Esophagus (tissue), 2 donors: ENCODE data around the gene UGT2B11. TPM values are rescaled to one million over a fixed set of nuclear protein-coding genes. Genes with fewer than 3 reads are reported as not detected.
"Not testable (repeated sequence)": the region's sequence is repeated elsewhere in the genome, so short reads cannot be mapped to it uniquely, and the experiment has no call there.

Experiments
- H3K27ac ChIP-seq, 2 donors: one replicate each; pipeline ENCODE4 v1.5.1; 2013; ENCODE audit warnings: low read depth in 2 of 2, mild to moderate bottlenecking in 2 of 2, inconsistent platforms in 1 of 2, low read length in 1 of 2, moderate library complexity in 1 of 2
- H3K27me3 ChIP-seq, 2 donors: one replicate each; pipeline ENCODE4 v1.6.1; 2013; ENCODE audit warnings: low read length in 2 of 2, control low read depth in 1 of 2, mild to moderate bottlenecking in 1 of 2; ENCODE audit not compliant: insufficient read depth in 2 of 2, control insufficient read depth in 1 of 2
- H3K36me3 ChIP-seq, 2 donors: one replicate each; pipeline ENCODE4 v1.6.1; 2013; ENCODE audit warnings: low read length in 1 of 2; ENCODE audit not compliant: control insufficient read depth in 2 of 2, insufficient read depth in 2 of 2
- H3K4me1 ChIP-seq, 2 donors: one replicate each; pipeline ENCODE4 v1.6.1; 2013; ENCODE audit warnings: low read length in 1 of 2; ENCODE audit not compliant: control insufficient read depth in 2 of 2, insufficient read depth in 2 of 2
- H3K4me3 ChIP-seq, 2 donors: one replicate each; pipeline ENCODE4 v1.5.1; 2013; ENCODE audit warnings: low read length in 2 of 2, mild to moderate bottlenecking in 2 of 2, low read depth in 1 of 2, moderate library complexity in 1 of 2
- H3K9me3 ChIP-seq, 2 donors: one replicate each; pipeline ENCODE4 v1.6.1; 2013; ENCODE audit warnings: mild to moderate bottlenecking in 2 of 2, low read depth in 1 of 2, low read length in 1 of 2, moderate library complexity in 1 of 2; ENCODE audit not compliant: control insufficient read depth in 2 of 2, insufficient read depth in 1 of 2
- WGBS, 2 donors: extraction: QIAGEN DNeasy Blood & Tissue Kit; methylation state at CpG; one replicate each; pipeline ENCODE4 v1.1.7; 2013; 5-methylcytosine and 5-hydroxymethylcytosine counted together
- polyA plus RNA-seq, 2 donors: library from polyadenylated mRNA; stranded (reverse); fragments of 200-250 nt; gene quantifications; one replicate each; pipeline ENCODE4 v1.2.3, GENCODE V29; 2013
- donor health status: healthy with polysubstance abuse.
- donor health status: Bipolar disorder and iron deficiency.

Gene UGT2B11
- polyA plus RNA-seq, 2 donors, result not detected

DNA sequence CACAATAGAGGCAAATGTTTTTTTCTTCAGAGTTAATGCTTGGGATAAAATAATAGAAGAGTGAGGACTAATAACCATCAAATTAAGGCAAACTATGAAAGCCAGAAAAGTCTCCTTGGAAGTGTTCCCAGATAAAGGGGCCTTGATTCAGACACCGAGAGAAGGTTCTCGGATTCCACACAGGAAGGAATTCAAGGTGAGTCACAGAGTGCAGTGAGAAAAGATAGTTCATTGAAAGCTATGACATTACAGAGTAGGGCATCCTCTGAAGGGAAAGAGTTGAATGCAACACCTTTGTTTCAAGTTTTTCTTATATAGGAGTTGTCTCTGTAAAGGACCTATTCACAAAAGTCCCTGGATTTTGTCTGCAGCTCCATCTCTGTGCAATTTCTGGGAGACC is 3.9 kb upstream of the UGT2B11 start:
- H3K36me3 ChIP-seq, H3K9me3 ChIP-seq, H3K27me3 ChIP-seq, H3K4me1 ChIP-seq, H3K27ac ChIP-seq, H3K4me3 ChIP-seq: not testable (repeated sequence)
- WGBS, 2 donors, result 83 to 86% methylated on average over 2 of the region's 2 CpGs

DNA sequence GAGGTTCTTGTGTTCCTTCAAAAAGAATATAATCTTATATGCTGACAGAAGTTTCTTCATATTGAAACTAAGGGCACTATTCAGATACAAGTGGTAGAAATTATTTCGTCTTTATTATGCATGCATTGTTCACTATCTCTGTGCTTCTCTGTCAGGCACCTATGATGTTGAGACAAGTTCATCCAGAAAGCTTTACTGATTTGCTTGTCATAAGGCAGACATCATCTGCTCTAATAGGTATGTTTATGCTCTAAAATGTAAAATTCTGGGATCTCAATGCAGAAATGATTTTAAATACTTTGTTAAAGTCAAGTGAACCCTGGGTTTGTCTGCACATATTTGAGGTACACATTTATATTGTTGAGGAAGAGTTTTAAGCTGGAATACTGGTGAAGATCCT is 3.6 kb downstream of the UGT2B11 start:
- Histone ChIP-seq H3K4me3 (no peak overlapping the region), H3K9me3 (no peaks in the 10 kb centered on the region), H3K27me3 (no peaks in the 10 kb centered on the region), H3K36me3 (no peaks in the 10 kb centered on the region), H3K27ac (no peak overlapping the region), H3K4me1 (no peaks in the 10 kb centered on the region)
- 89 to 95% methylated on average over 1 of the region's 1 CpG for WGBS, 2 donors

GRCh38 chr4:69198506-69198905 is 16.0 kb downstream of the UGT2B11 start:
- H3K27me3 ChIP-seq, H3K4me1 ChIP-seq, H3K9me3 ChIP-seq, H3K27ac ChIP-seq, H3K36me3 ChIP-seq, H3K4me3 ChIP-seq: not testable (repeated sequence)
- 80 to 83% methylated on average over 4 of the region's 4 CpGs for WGBS, 2 donors

DNA sequence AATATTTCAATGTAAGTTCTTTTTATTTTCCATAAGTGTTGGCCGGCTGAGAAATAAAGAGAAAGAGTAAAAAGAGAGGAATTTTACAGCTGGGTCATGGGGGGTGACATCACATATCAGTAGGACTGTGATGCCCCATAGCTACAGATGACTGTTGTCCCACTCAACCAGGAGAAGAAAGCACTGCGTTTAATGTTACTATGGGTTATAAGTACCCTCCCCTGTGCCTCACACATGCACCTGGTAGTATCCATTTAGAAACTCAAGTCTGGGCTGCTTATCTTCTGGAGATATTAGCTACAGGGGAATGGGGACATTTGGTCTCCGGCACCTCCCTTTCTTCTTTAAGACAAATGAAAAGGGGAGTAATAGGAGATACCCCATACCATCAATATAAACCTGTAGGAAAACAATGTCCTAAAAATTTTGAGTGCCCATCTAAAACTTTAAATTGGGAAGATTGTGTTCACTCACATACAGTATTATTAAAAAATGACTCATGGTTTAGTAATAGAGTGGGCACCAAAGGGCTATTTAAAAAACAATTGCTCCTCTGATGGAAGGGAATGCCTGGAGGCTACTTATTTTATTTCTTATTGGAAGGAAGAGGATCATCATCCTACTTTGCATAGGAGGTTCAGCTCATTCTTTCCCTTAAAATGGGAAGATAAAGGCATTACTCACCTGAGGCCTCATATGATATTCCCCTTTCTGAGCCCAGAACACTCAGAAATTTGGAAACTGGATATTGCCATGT is 18.2 kb downstream of the UGT2B11 start:
- H3K27me3 ChIP-seq, result no peaks in the 10 kb centered on the region
- H3K9me3 ChIP-seq, result no peaks in the 10 kb centered on the region
- 89 to 97% methylated on average over 3 of the region's 3 CpGs for whole genome bisulfite sequencing, 2 donors
- H3K4me1 ChIP-seq, result no peaks in the 10 kb centered on the region
- no peak overlapping the region for H3K4me3 ChIP-seq
- no peaks in the 10 kb centered on the region for H3K36me3 ChIP-seq
- no peak overlapping the region for H3K27ac ChIP-seq

DNA sequence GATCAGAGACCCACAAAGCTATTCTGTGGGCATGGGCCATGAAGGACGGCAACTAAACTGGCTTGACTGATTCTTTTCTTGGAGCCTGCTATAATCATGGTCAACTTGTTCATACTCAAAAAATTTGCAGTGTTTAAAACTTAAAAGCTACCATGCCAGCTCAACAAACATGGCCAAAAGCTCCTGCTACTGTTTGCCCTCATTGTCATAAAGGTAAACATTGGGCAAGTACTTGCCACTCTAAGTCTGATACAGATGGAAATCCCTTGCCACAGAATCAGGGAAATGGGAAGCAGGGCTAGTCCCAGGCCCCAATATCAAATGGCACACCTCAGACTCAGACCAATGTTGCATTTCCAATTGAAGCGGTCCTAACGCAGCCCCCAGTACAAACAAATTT is 20.4 kb downstream of the UGT2B11 start:
- H3K27me3 ChIP-seq, result no peaks in the 10 kb centered on the region
- WGBS, 2 donors, result 91% methylated on average over 3 of the region's 3 CpGs
- no peaks in the 10 kb centered on the region for H3K4me1 ChIP-seq
- no peaks in the 10 kb centered on the region for H3K36me3 ChIP-seq
- no peak overlapping the region for H3K4me3 ChIP-seq
- no peaks in the 10 kb centered on the region for H3K9me3 ChIP-seq
- no peak overlapping the region for H3K27ac ChIP-seq

- not testable (repeated sequence) for H3K9me3 ChIP-seq, H3K27me3 ChIP-seq, H3K4me1 ChIP-seq, H3K4me3 ChIP-seq, H3K27ac ChIP-seq, H3K36me3 ChIP-seq
- whole genome bisulfite sequencing, 2 donors, result 68 to 78% methylated on average over 3 of the region's 3 CpGs
Measured at GRCh38 chr4:69191905-69192304, 22.6 kb downstream of the UGT2B11 start.

- not testable (repeated sequence) for H3K9me3 ChIP-seq, H3K27me3 ChIP-seq, H3K4me3 ChIP-seq, H3K36me3 ChIP-seq, H3K27ac ChIP-seq, H3K4me1 ChIP-seq
- WGBS, 2 donors, result 38 to 40% methylated on average over 1 of the region's 1 CpG
Measured at GRCh38 chr4:69190621-69191020, 23.9 kb downstream of the UGT2B11 start.

DNA sequence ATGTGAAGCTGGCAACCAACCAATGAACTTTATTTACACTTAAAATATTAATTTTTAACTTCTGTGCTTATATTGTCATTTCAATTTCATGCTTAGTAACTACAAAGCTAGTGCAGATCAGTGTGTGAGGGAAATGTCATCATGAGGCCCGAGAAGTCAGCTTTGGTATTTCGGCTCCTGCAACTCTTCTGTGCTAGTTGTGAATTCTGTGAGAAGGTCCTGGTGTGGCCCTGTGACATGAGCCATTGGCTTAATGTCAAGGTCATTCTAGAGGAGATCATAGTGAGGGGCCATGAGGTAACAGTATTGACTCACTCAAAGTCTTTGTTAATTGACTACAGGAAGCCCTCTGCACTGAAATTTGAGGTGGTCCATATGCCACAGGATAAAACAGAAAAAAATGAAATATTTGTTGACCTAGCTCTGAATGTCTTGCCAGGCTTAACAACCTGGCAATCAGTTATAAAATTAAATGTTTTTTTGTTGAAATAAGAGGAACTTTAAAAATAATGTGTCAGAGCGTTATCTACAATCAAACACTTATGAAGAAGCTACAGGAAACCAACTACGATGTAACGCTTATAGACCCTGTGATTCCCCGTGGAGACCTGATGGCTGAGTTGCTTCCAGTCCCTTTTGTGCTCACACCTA is 32.9 kb downstream of the UGT2B11 start:
- not testable (repeated sequence) for H3K4me3 ChIP-seq, H3K27me3 ChIP-seq, H3K27ac ChIP-seq, H3K4me1 ChIP-seq, H3K9me3 ChIP-seq, H3K36me3 ChIP-seq
- 77 to 84% methylated on average over 6 of the region's 6 CpGs for WGBS, 2 donors

GRCh38 chr4:69179817-69180216 is 34.7 kb downstream of the UGT2B11 start:
- H3K4me1 ChIP-seq, H3K27ac ChIP-seq, H3K4me3 ChIP-seq, H3K36me3 ChIP-seq, H3K27me3 ChIP-seq, H3K9me3 ChIP-seq: not testable (repeated sequence)
- 77 to 80% methylated on average over 1 of the region's 1 CpG for WGBS, 2 donors

GRCh38 chr4:69178751-69179205 is 35.8 kb downstream of the UGT2B11 start:
- H3K27me3 ChIP-seq, H3K27ac ChIP-seq, H3K9me3 ChIP-seq, H3K4me1 ChIP-seq, H3K36me3 ChIP-seq, H3K4me3 ChIP-seq: not testable (repeated sequence)
- WGBS, 2 donors, result 46 to 50% methylated on average over 6 of the region's 6 CpGs
